ENCODE measurements around the gene SYPL1. TPM values are rescaled to one million over a fixed set of nuclear protein-coding genes. Genes with fewer than 3 reads are reported as not detected.

Gene SYPL1
- total RNA-seq, 1 experiment from 2014 or later, result 53.6 TPM

DNA sequence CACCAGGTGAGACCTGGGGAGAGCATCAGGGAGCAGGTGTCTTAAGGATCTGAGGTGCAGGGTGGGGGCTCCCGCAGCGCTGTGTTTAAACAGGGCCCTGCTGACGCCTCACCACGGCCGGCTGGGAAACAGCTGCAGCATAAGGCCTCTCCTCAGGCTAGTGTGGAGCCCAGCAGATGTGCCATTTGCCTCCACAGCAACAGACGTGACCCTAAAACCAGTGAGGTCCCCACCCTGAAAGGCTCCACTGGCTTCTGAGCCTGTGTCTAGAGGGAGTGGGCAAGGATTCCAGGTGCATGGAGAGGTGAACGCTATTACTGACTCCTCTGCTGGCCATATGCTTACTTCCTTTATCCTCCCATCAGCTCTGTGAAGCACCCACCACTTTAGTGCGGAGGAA, 47.8 kb downstream of the SYPL1 start:
- Histone ChIP-seq H3K4me1 (replicated peaks) (peaks cover 14% of the 10 kb centered on the region), H3K36me3 (no peaks in the 10 kb centered on the region), H3K9me3 (replicated peaks) (no peaks in the 10 kb centered on the region), H3K27ac (no peak overlapping the region), H3K4me3 (no peak overlapping the region), H3K27me3 (replicated peaks) (no peaks in the 10 kb centered on the region)
- no peak for DNase-seq (ENCODE audit: low read depth in 1 of 2, low spot score in 2 of 2)

DNA sequence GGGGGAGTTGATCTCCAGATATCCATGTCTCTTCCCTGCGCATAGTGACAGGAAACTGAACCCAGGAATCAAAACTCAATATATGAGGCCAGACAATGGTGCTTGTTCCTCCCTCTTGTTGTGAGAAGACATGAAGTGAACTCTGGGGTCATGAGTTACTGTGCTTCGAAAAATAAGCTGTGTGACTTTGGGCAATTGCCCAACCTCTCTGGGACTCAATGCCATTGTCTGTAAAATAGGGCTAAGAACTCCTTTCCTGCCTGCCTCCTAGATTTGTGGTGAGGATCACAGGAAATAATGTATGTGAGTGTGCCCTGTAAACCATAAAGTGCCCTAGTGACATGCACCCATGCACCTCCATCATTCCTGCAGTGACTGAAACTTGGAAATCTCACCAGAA, 48.4 kb downstream of the SYPL1 start:
- Histone ChIP-seq H3K4me1 (replicated peaks) (peaks cover 14% of the 10 kb centered on the region), H3K9me3 (replicated peaks) (no peaks in the 10 kb centered on the region), H3K36me3 (no peaks in the 10 kb centered on the region), H3K4me3 (no peak overlapping the region), H3K27ac (no peak overlapping the region), H3K27me3 (replicated peaks) (no peaks in the 10 kb centered on the region)
- no peak for DNase-seq (ENCODE audit: low read depth in 1 of 2, low spot score in 2 of 2)

DNA sequence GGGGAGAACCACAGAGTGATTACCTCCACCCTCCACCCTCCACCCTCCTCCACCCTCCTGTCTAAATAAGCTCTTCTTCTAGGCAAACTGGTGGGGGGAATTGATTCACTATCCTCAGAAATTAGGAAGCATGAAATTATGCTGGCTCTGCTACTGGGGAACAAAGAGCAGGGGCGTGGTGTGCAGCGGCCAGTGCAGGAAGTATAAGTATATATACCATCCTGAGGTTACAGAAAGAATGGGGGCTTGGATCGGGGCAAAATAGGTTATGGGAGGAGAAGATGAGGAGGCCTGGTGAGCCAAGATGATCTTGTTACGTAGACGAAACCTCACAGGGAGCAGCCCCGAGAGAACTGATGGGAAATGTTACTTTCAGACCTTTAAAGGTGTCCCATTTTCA, 49.1 kb downstream of the SYPL1 start:
- Histone ChIP-seq H3K4me3 (no peak overlapping the region), H3K27ac (no peak overlapping the region), H3K9me3 (replicated peaks) (no peaks in the 10 kb centered on the region), H3K27me3 (replicated peaks) (no peaks in the 10 kb centered on the region), H3K36me3 (no peaks in the 10 kb centered on the region), H3K4me1 (replicated peaks) (peaks cover 14% of the 10 kb centered on the region)
- no peak for DNase-seq (ENCODE audit: low read depth in 1 of 2, low spot score in 2 of 2)

DNA sequence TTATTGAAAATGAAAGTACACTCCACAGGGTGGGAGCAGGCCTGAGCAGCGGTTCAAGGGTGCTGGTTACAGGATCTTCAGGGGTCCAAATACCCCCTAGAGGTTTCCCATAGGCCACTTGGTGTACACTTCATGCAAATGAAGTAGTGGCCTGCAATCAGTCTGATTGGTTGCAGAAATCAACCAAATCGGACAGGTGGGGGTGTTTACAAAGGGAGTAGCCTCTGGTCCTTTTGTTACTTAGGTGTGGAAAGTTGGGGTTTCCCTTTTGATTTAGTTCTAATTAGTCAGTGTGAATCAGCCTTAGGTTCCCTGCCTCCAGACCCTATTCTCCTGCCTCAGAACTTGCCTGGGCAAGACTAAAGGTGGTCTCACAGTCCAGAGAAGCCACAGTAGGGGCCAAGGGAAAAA, 49.6 kb downstream of the SYPL1 start:
- Histone ChIP-seq H3K4me3 (no peak overlapping the region), H3K27me3 (replicated peaks) (no peaks in the 10 kb centered on the region), H3K27ac (no peak overlapping the region), H3K9me3 (replicated peaks) (no peaks in the 10 kb centered on the region), H3K4me1 (replicated peaks) (peaks cover 14% of the 10 kb centered on the region), H3K36me3 (no peaks in the 10 kb centered on the region)
- no peak for DNase-seq (ENCODE audit: low read depth in 1 of 2, low spot score in 2 of 2)

DNA sequence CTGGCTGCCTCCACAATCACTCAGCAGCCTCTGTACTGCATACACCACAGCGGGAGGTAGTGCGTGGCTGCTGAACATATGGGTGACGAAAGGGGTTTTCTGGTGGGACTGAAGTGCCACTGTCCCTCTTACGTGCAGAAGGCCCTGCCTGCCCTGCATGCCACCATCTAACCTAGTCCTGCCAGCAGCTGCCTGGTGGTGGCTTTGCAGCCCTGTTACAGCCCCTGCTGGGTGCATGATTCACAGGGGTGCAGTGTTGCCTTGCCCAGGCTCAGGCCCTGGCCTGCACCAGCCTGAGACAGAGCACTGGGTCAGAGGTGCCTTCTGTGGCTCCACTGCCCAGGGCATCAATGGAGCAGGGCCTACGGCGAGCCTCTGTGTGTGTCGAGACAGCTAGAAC, 50.1 kb downstream of the SYPL1 start:
- Histone ChIP-seq H3K4me1 (replicated peaks) (peaks cover 14% of the 10 kb centered on the region), H3K9me3 (replicated peaks) (no peaks in the 10 kb centered on the region), H3K4me3 (no peak overlapping the region), H3K27me3 (replicated peaks) (no peaks in the 10 kb centered on the region), H3K36me3 (no peaks in the 10 kb centered on the region), H3K27ac (no peak overlapping the region)
- DNase-seq (ENCODE audit: low read depth in 1 of 2, low spot score in 2 of 2), result no peak

DNA sequence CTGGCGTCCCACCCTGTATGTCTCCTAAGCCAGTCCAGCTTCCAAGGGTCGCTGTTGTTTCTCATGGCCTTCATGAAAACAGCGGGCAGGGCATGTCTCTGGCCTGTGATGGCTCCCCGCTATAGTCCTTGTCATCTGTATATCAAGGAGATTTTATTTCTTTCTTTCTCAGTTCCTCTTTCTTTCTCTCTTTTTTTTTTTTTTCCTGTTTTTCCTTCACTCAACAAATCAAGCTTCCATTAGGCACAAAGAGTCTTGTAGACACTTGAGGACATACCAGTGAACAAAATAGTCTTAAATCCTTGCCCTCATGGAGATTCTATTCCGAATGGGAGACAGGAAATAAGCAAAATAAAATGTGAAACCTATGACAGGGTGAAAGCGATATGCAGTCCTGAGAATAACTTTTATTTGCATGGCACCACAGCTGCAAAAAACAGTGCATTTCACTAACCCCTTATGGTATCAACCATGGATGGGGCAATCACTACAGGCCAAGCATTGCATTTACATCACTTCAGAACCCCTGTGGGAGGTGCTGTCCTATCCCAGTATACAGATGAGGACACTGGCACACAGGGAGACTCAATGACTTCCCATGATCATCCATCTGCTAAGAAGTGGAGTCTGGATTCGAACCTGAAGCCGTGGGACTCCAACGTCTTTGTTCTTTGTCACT, 50.7 kb downstream of the SYPL1 start:
- Histone ChIP-seq H3K9me3 (replicated peaks) (no peaks in the 10 kb centered on the region), H3K27ac (no peak overlapping the region), H3K4me3 (no peak overlapping the region), H3K27me3 (replicated peaks) (no peaks in the 10 kb centered on the region), H3K36me3 (no peaks in the 10 kb centered on the region), H3K4me1 (replicated peaks) (peaks cover 14% of the 10 kb centered on the region)
- DNase-seq (ENCODE audit: low read depth in 1 of 2, low spot score in 2 of 2), result no peak

DNA sequence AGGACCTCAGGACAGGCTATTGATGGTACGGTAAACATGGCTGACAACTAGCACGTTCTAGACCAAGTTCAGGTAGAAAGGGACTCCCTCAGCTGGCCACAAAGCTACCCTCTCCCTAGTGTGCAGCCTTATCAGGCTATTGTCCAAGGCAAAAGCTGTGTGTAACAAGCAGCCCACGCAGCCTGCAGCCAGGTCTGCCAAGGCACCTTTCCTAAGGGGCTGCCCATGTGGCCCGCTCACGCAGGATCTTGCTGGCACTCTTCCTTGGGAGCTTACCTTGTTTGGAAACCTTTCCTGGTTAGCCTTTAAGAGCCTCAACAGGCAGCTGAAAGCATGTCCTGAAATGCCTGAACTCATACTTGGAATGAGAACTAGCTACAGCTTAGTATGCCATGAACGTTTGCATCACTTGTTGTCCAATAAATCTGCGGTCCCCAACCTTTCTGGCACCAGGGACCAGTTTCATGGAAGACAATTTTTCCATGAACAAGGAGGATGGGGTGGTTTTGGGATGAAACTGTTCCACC, 51.7 kb downstream of the SYPL1 start:
- DNase-seq (ENCODE audit: low read depth in 1 of 2, low spot score in 2 of 2), result no peak

DNA sequence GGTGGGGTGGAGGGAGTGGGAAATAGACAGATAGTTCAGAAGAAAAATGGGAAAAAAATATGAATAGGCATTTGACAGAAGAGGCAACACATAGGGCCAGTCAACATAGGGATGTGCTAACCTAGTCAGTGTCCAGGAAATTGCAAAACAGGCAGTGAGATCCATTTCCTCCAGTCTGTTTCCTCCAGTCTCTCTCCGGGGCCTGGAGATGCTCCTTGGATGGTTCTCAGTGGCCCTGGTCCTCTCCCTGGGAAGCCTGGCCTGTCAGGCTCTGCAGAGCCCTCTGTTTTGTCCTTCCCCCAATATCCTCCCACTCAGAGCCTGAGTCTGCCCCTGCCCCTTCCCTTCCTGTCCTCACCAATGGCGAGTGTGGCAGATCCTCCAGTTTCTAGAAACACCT, 52.6 kb downstream of the SYPL1 start:
- H3K27me3 ChIP-seq (replicated peaks), result no peaks in the 10 kb centered on the region
- H3K4me3 ChIP-seq, result no peak overlapping the region
- H3K9me3 ChIP-seq (replicated peaks), result no peaks in the 10 kb centered on the region
- H3K4me1 ChIP-seq (replicated peaks), result peaks cover under 1% of the 10 kb centered on the region; the same call in 1 of the 2 replicates
- H3K36me3 ChIP-seq, result no peaks in the 10 kb centered on the region
- DNase-seq (ENCODE audit: low read depth in 1 of 2, low spot score in 2 of 2), result no peak
- H3K27ac ChIP-seq, result no peak overlapping the region

More for the DNA sequence above, 51.7 kb downstream of the SYPL1 start:
- Histone ChIP-seq H3K36me3 (no peaks in the 10 kb centered on the region), H3K4me1 (replicated peaks) (peaks cover 9% of the 10 kb centered on the region), H3K27ac (no peak overlapping the region), H3K4me3 (no peak overlapping the region), H3K27me3 (replicated peaks) (no peaks in the 10 kb centered on the region), H3K9me3 (replicated peaks) (no peaks in the 10 kb centered on the region)

DNA sequence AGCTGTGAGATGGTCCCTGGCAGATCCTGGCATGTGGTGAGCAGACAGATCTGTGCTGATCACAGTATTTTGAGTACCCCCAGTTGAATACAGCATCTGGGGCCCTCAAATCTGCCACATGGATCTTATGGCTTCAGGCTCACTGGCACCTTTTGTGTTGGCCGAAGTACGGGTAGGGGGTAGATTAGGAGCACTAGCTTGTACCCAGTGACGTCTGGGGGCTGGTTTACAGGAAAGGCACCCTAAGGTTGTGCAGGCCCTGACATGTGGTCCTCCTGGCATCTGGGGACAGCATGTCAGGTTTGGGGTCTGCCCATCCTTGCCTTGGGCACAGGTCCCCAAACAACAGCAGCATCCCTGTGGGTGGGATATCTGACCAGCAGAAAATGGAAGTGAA, 53.2 kb downstream of the SYPL1 start:
- no peaks in the 10 kb centered on the region for H3K9me3 ChIP-seq (replicated peaks)
- no peaks in the 10 kb centered on the region for H3K27me3 ChIP-seq (replicated peaks)
- H3K4me1 ChIP-seq (replicated peaks), result no peaks in the 10 kb centered on the region
- no peak overlapping the region for H3K27ac ChIP-seq
- no peak for DNase-seq (ENCODE audit: low read depth in 1 of 2, low spot score in 2 of 2)
- H3K4me3 ChIP-seq, result no peak overlapping the region
- no peaks in the 10 kb centered on the region for H3K36me3 ChIP-seq

DNA sequence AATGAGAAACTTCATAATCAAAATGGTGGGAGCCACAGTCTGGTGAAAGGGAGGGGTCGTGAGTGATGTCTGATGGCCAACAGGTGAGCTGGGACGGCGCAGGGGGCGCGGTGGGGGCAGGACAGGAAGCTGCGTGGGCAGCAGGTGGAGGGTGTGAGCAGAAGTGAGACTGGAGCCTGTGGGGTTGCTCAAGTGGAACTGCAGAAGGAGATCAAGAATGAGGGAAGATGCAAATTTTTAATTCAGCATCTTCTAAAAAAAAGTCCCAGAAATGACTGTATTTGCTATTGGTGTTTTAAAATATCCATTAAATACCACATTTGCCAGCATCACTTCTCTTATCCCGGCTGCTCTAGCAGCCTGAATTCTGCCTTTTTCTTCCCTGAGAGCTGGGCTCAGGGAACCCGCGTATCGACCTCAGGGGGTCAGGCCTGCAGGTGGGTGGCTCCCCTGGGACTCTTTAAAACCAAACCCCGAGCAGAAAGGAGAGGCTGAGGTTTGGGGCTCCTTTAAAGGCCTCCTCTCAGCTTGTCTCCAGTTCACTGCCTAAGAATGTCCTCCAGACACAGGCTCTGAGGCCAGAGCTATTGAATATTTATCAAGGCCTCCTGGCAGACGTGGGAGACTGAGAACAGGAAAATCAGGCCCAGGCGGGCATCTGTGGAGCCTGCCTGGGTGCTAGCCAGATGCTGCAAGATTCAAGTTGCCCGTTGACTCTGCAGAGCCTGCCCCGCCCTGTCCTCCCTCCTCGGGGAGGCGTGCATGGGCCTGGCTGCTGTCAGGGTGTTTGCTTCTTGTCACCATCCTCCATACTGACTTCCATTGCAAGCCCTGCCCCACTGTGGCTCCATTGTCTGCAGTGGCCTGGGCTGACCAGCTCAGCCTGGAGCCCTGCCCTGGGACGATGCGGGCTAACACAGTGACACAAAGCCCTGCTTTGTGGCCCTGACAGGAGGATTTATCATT, 53.9 kb downstream of the SYPL1 start:
- no peak overlapping the region for H3K4me3 ChIP-seq
- H3K27me3 ChIP-seq (replicated peaks), result 0 out of 2 replicates have a peak, but pooled peaks cover under 1% of the 10 kb centered on the region
- H3K4me1 ChIP-seq (replicated peaks), result no peaks in the 10 kb centered on the region
- H3K9me3 ChIP-seq (replicated peaks), result no peaks in the 10 kb centered on the region
- DNase-seq (ENCODE audit: low read depth in 1 of 2, low spot score in 2 of 2), result no peak
- H3K27ac ChIP-seq, result no peak overlapping the region
- no peaks in the 10 kb centered on the region for H3K36me3 ChIP-seq

DNA sequence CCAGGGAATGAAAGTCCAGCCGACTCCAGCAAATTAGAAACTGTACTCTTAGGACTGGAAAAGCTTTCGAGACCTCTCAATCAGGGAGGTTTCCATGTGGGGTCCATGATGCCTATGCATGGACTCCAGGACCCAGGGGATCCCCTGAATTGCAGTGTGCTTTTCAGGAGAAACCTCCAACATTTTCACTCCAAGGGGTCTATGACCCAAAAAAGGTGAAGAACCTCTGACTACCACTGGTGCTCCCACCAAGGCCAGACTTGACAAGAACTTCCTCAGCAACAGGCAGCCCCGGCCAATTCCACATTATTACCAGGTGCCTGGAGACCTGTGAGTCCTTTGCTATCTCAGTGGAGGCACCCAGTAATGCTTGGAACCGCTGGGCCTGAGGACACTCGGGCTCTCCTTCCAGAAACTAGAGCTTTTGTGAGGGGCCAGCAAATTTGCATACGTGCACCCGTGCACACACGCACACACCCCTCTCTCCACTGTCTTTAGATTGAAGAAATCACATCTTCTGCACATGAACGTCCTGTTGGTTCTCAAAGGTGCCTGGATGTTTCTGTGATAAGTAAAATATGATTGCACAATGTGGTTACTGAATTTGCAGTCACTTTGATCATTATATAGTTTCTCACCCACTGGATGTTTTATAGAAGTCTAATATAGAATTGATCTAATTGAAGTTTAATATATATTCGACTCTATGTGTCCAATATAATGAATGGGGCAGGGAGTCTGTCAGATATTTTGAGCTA, 54.7 kb downstream of the SYPL1 start:
- Histone ChIP-seq H3K9me3 (replicated peaks) (no peaks in the 10 kb centered on the region), H3K4me3 (no peak overlapping the region), H3K36me3 (no peaks in the 10 kb centered on the region), H3K27me3 (replicated peaks) (0 out of 2 replicates have a peak, but pooled peaks cover 7% of the 10 kb centered on the region), H3K27ac (no peak overlapping the region), H3K4me1 (replicated peaks) (no peaks in the 10 kb centered on the region)
- no peak for DNase-seq (ENCODE audit: low read depth in 1 of 2, low spot score in 2 of 2)

DNA sequence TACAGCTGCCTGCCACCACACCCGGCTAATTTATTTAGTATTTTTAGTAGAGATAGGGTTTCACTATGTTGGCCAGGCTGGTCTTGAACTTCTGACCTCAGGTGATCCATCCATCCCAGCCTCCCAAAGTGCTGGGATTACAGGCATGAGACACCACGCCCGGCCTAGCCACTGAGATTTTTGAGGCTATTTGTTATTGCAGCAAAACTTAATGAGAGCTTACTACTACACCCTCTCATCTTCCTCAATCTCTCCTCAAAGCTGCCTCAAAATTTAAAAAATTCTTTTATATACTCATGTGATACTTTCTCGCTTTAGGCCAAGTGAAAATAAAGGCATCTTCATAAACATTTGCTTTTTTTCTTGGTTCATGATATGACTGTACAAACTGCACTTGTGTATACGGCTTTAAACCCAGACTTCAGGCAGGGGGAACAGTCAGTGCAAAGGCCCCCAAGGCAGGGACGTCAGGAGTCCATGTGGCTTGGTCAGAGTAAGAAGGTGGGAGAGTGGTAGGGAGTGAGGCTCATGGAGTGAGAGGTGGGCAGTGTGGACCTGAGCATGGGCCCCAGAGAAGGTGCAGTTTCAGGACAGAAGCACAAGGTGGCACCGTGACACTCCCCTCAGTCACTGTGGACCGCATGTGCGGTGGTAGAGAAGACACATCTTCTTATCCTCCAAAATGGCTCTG, 55.5 kb downstream of the SYPL1 start:
- Histone ChIP-seq H3K9me3 (replicated peaks) (no peaks in the 10 kb centered on the region), H3K36me3 (no peaks in the 10 kb centered on the region), H3K27ac (no peak overlapping the region), H3K27me3 (replicated peaks) (0 out of 2 replicates have a peak, but pooled peaks cover 7% of the 10 kb centered on the region), H3K4me1 (replicated peaks) (no peaks in the 10 kb centered on the region), H3K4me3 (no peak overlapping the region)
- peak; percentile 45 to 61 for DNase-seq (ENCODE audit: low read depth in 1 of 2, low spot score in 2 of 2)

DNA sequence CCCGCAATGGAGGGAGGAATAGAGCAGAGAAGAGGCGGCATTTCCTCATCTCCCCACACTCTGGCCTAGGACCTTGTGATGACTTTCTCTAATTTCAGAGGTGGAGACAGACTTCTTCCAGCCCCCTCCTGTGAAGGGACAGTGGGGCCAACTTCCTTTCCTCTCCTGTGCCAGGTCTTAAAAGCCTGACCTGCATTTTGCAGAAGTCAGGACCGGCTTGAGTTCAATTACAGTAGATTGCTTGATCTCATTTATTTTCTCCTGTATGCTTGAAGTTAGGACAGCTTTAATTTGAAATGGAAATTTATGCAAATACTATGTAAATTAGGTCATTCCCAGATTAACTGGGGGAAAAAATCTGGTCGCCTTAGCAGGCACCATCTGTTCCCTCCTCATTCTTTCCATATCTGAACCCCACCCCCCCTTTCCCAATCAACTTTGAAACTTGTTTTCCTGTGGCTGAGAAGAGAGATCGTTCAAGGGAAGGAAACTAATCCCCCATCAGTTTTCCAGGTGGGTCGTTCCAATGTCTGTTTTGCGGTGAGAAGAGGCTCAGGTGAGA, 57.1 kb downstream of the SYPL1 start:
- H3K27ac ChIP-seq, result no peak overlapping the region
- no peak for DNase-seq (ENCODE audit: low read depth in 1 of 2, low spot score in 2 of 2)
- 0 out of 2 replicates have a peak, but pooled peaks cover 7% of the 10 kb centered on the region for H3K27me3 ChIP-seq (replicated peaks)
- no peaks in the 10 kb centered on the region for H3K4me1 ChIP-seq (replicated peaks)
- no peaks in the 10 kb centered on the region for H3K9me3 ChIP-seq (replicated peaks)
- H3K4me3 ChIP-seq, result no peak overlapping the region
- no peaks in the 10 kb centered on the region for H3K36me3 ChIP-seq
